Ishikawa (cell line): ENCODE results near the gene UBE2C.

ENCODE experiments used
- EGR1 ChIP-seq: IDR thresholded peaks from 2 replicates; pipeline ENCODE4 v1.6.1; 2012
- EP300 ChIP-seq: IDR thresholded peaks from 2 replicates; pipeline ENCODE4 v1.6.1; 2012; ENCODE audit warnings: borderline replicate concordance
- NFIC ChIP-seq: IDR thresholded peaks from 2 replicates; pipeline ENCODE4 v1.6.1; 2012
- TCF12 ChIP-seq: IDR thresholded peaks from 2 replicates; pipeline ENCODE4 v1.6.1; 2012; ENCODE audit warnings: low read depth
- YY1 ChIP-seq: IDR thresholded peaks from 2 replicates; pipeline ENCODE4 v1.6.1; 2012; ENCODE audit warnings: low read depth
- TF ChIP-seq, protein P1 (sequence below): IDR thresholded peaks from 2 replicates; pipeline ENCODE4 v1.6.1; 2012

DNA sequence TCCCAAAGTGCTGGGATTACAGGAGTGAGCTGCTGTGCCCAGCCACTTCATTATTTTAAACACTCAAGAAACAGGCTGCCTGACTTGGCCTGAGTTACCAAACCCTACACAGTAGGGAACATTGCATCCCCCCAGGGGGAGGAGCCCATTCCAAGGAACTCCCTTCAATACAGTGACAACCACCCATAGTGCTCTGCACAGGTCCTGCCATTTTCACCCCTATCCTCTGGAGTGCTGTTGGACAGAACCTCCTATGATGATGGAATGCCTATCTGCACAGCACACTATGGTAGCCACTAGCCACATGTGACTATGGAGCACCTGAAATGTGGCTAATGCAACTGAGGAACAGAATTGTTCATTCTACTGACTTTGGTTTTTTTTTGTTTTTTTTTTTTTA, 33.0 kb downstream of the UBE2C start:
- TF ChIP-seq EP300 (no peak), EGR1 (no peak), TCF12 (no peak), NFIC (no peak), YY1 (no peak)
- TF ChIP-seq, protein P1, sequence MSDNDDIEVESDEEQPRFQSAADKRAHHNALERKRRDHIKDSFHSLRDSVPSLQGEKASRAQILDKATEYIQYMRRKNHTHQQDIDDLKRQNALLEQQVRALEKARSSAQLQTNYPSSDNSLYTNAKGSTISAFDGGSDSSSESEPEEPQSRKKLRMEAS = no peak
